Measurements from ENCODE around the gene EXOG. TPM values are rescaled to one million over a fixed set of nuclear protein-coding genes. Genes with fewer than 3 reads are reported as not detected.

The EXOG gene
- total RNA-seq, 1 donor from 2014 or later = 8.8 TPM

- intact Hi-C loops (cut with DNase I) = no loop called here
- DNase-seq (ENCODE audit: extremely low spot score in 2 of 2) = peak in 1 of 2 donors; percentile 88
- H3K27me3 ChIP-seq = no peaks in the 10 kb centered on the region
- H3K4me3 ChIP-seq = no peak overlapping the region
- no peaks in the 10 kb centered on the region for H3K36me3 ChIP-seq
- no peak overlapping the region for H3K27ac ChIP-seq
- H3K9me3 ChIP-seq = no peaks in the 10 kb centered on the region
- H3K4me1 ChIP-seq = no peaks in the 10 kb centered on the region
- TF ChIP-seq POLR2AphosphoS5 (IDR thresholded peaks at IDR 0.05; ENCODE audit: insufficient read depth in 1 of 2, low read depth in 1 of 2) = no peak
These were observed 55.1 kb downstream of the EXOG start for GRCh38 chr3:38551026-38551832.

GRCh38 chr3:38552364-38552763 is 56.2 kb downstream of the EXOG start:
- Histone ChIP-seq H3K4me3 (no peak overlapping the region), H3K27me3 (no peaks in the 10 kb centered on the region), H3K27ac (no peak overlapping the region), H3K9me3 (no peaks in the 10 kb centered on the region), H3K4me1 (no peaks in the 10 kb centered on the region), H3K36me3 (no peaks in the 10 kb centered on the region)
- TF ChIP-seq CTCF (IDR thresholded peaks at IDR 0.05) = no peak
- no peak for TF ChIP-seq POLR2A (IDR thresholded peaks at IDR 0.05)
- TF ChIP-seq POLR2AphosphoS5 (IDR thresholded peaks at IDR 0.05; ENCODE audit: insufficient read depth in 1 of 2, low read depth in 1 of 2) = no peak
- peak in 1 of 2 donors; percentile 72 for DNase-seq (ENCODE audit: extremely low spot score in 2 of 2)
- intact Hi-C loops (cut with DNase I) = no loop called here

GRCh38 chr3:38553071-38553470 is 56.9 kb downstream of the EXOG start:
- H3K9me3 ChIP-seq = no peaks in the 10 kb centered on the region
- DNase-seq (ENCODE audit: extremely low spot score in 2 of 2) = no peak

GRCh38 chr3:38554127-38554827 is 58.1 kb downstream of the EXOG start:
- Histone ChIP-seq H3K36me3 (no peaks in the 10 kb centered on the region), H3K9me3 (no peaks in the 10 kb centered on the region), H3K4me1 (no peaks in the 10 kb centered on the region), H3K4me3 (no peak overlapping the region), H3K27me3 (no peaks in the 10 kb centered on the region), H3K27ac (no peak overlapping the region)
- DNase-seq (ENCODE audit: extremely low spot score in 2 of 2) = no peak
- TF ChIP-seq POLR2AphosphoS5 (IDR thresholded peaks at IDR 0.05; ENCODE audit: insufficient read depth in 1 of 2, low read depth in 1 of 2) (no peak), POLR2A (IDR thresholded peaks at IDR 0.05) (no peak), CTCF (IDR thresholded peaks at IDR 0.05) (no peak)
- intact Hi-C loops (cut with DNase I) = no loop called here

More at GRCh38 chr3:38553071-38553470, 56.9 kb downstream of the EXOG start:
- H3K4me1 ChIP-seq = no peaks in the 10 kb centered on the region
- H3K27me3 ChIP-seq = no peaks in the 10 kb centered on the region
- TF ChIP-seq POLR2A (IDR thresholded peaks at IDR 0.05) = no peak
- TF ChIP-seq CTCF (IDR thresholded peaks at IDR 0.05) = no peak
- TF ChIP-seq POLR2AphosphoS5 (IDR thresholded peaks at IDR 0.05; ENCODE audit: insufficient read depth in 1 of 2, low read depth in 1 of 2) = no peak
- no peak overlapping the region for H3K4me3 ChIP-seq
- no peak overlapping the region for H3K27ac ChIP-seq
- no peaks in the 10 kb centered on the region for H3K36me3 ChIP-seq
- intact Hi-C loops (cut with DNase I) = no loop called here

DNA sequence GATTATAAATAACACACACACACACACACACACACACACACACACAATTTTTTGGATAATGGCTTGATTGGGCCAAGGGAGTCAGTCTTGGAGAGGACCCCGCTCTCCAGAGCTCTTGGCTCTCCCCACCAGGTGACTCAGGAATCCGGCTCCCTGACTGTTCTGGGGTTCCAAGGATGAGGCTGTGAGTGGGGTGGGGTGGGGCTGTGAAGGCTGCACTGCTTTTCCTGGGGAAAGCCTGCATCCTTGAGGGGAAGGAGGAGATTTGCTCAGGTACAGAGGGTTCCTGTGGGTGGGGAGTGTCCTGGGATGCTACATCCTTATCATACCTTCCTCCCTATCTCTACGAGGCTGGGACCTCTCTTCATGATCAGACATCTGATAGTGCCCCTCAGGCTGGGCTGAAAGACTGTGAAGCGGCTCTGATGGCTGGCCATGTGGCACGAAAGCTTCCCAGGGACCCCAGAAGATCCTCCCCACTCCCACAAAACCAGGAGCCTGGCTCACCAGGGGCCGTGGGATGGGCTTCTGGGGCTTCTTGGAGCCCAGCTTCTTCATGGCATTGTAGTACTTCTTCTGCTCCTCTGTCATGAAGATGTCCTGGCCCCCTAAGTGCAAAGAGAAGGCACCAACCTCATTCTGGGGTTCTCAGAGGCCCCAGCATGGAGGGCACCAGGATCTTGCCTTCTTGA is 59.2 kb downstream of the EXOG start:
- Histone ChIP-seq H3K4me1 (no peaks in the 10 kb centered on the region), H3K36me3 (no peaks in the 10 kb centered on the region), H3K4me3 (no peak overlapping the region), H3K9me3 (no peaks in the 10 kb centered on the region), H3K27ac (no peak overlapping the region), H3K27me3 (no peaks in the 10 kb centered on the region)
- no peak for TF ChIP-seq POLR2AphosphoS5 (IDR thresholded peaks at IDR 0.05; ENCODE audit: insufficient read depth in 1 of 2, low read depth in 1 of 2)
- no peak for TF ChIP-seq CTCF (IDR thresholded peaks at IDR 0.05)
- TF ChIP-seq POLR2A (IDR thresholded peaks at IDR 0.05) = no peak
- intact Hi-C loops (cut with DNase I) = no loop called here
- DNase-seq (ENCODE audit: extremely low spot score in 2 of 2) = peak in 1 of 2 donors; percentile 55
